ENCODE results near the gene EBI3.
"Not testable (repeated sequence)": the region's sequence is repeated elsewhere in the genome, so short reads cannot be mapped to it uniquely, and the experiment has no call there.

Gene EBI3

GRCh38 chr19:4234142-4234861, 5.0 kb downstream of the EBI3 start:
- DNase-seq (ENCODE audit: low read depth): no peak

GRCh38 chr19:4234862-4235201, 5.5 kb downstream of the EBI3 start:
- no peak for DNase-seq (ENCODE audit: low read depth)

DNA sequence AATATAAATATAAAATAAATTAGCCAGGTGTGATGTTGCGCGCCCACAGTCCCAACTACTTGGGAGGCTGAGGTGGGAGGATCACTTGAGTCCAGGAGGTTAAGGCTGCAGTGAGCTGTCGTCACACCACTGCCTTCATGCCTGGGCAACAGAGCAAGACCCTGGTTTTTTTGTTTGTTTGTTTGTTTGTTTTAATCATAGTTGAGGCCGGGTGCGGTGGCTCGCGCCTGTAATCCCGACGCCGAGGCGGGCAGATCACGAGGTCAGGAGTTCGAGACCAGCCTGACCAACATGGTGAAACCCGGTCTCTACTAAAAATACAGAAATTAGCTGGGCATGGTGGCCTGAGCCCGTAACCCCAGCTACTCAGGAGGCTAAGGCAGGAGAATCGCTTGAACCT, 8.2 kb downstream of the EBI3 start:
- DNase-seq (ENCODE audit: low read depth): not testable (repeated sequence)

DNA sequence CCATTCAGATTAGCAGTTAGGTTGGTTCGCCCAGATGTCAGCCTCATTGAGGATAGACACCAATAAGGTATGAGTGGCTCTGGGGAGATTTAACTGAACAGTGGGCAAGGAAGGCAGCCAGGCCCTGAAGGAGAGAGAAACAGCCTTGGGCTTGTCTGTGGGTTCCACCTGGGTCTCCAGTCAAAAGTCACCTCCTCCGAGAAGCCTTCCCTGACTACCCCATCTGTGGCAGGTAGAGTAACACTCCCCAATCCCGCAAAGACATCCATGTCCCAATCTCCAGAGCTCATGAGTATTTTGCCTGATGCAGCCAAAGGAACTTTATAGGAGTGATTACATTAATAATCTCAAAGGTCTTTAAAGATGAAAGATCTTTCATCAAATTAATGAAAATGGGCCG, 9.5 kb downstream of the EBI3 start:
- DNase-seq (ENCODE audit: low read depth): no peak

- DNase-seq (ENCODE audit: low read depth): no peak
Measured at GRCh38 chr19:4241824-4242430, 12.6 kb downstream of the EBI3 start.

GRCh38 chr19:4245938-4246337, 16.6 kb downstream of the EBI3 start:
- not testable (repeated sequence) for DNase-seq (ENCODE audit: low read depth)

GRCh38 chr19:4246767-4247593, 17.7 kb downstream of the EBI3 start, which contains the start of gene YJU2:
Gene YJU2 (plus strand): TSS chr19:4247080. CDS start chr19:4247147, 67 bp downstream.
- peak; percentile 96 for DNase-seq (ENCODE audit: low read depth)

DNA sequence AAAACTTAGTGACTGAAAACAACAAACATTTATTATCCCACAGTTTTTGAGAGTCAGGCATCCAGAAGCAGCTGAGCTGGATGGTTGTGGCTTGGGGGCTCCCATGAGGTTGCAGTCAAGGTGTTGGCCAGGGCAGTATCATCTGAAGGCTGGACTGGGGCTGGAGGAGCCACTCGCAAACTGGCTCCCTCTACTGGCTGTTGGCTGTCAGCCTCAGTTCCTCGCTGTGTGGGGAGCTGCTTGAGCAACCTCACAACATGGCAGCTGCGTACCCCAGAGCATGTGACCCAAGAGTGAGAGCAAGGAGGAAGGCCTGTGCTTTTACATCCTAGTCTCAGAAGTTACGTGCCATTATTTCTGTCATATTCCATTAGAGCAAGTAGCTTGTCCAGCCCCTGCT, 27.2 kb downstream of the EBI3 start:
- DNase-seq (ENCODE audit: low read depth): no peak

DNA sequence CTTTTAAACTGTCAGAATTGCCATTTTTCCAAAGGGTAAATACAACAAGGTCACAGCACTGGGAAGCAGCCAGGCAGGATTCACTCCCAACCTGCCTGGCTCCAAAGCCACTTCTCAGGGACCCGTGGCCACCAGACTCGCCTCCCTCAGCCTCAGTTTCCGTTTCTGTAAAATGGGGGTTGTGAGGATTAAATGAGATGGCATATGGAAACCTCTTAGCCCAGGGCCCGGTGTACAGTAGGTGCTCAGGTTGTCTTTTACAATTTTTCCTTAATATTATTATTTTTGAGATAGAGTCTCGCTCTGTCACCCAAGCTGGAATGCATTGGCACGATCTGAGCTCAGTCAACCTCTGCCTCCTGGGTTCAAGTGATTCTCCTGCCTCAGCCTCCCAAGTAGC, 27.7 kb downstream of the EBI3 start:
- DNase-seq (ENCODE audit: low read depth): no peak

DNA sequence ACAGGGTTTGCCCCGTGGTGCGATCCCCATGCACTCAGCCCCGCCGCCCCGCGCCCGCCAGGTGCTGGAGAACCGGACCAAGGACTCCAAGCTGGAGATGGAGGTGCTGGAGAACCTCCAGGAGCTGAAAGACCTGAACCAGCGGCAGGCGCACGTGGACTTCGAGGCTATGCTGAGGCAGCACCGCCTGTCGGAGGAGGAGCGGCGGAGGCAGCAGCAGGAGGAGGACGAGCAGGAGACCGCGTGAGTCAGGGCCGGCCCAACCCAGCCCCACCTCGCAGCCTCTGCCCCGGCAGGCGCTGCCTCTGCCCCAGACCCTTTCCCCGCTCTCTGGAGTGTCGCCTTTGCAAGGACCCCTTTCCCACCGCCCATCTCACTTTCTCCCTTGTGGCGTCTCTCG, 28.9 kb downstream of the EBI3 start:
- DNase-seq (ENCODE audit: low read depth): no peak

GRCh38 chr19:4260613-4261191, 31.4 kb downstream of the EBI3 start:
- no peak for DNase-seq (ENCODE audit: low read depth)

DNA sequence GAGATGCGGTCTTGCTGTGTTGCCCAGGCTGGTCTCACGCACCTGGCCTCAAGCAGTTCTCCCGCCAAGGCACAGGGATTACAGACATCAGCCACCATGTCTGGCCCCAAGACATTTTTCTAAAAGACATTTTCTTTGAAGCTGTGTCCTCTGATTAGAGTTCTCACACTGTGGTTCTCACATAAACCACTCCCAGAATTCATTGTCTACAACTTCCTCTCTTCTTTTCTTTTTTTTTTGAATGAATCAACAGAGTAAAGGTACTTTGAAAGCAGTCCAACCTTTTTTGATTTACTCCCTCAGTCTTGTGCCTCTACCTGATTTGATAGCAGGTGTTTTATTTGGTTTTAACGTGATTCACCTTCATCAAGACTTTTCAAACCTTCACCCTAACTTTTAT, 35.5 kb downstream of the EBI3 start:
- DNase-seq (ENCODE audit: low read depth): no peak

GRCh38 chr19:4266253-4267000, 37.1 kb downstream of the EBI3 start:
- no peak for DNase-seq (ENCODE audit: low read depth)

- DNase-seq (ENCODE audit: low read depth): peak; percentile 48
Measured at GRCh38 chr19:4267101-4267900, 38.0 kb downstream of the EBI3 start.

DNA sequence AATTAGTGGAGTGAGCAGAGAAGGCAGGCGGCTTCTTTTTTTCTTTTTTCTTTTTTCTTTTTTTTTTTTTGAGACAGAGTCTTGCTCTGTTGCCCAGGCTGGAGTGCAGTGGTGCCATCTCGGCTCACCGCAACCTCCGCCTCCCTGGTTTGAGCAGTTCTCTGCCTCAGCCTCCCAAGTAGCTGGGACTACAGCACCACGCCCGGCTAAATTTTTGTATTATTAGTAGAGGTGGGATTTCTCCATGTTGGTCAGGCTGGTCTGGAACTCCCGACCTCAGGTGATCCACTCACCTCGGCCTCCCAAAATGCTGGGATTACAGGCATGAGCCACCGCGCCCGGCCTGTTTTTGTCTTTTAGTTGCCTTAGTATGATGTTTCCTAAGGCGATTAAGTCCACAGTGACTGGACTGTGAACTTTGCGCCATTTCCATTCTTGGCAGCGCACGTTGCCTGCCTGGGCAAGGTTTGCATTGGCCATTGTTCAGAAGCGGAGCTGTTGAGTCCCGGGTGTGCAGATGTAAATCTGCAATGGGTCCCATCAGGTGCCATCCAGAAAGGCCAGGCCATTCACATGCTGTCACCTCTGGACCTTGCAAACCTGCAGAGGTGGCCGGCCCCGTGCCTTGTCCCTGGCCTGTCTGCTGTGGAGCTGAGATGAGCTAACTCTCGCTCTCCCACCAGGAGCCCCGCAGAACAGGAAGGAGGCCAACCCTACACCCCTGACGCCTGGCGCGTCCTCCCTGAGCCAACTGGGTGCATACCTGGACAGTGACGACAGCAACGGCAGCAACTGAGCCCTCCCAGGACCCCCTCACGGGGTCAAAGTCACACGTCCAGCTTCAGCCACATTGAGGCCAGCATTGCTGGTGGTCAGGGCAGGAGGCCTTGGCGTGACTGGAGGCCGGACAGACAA, 38.8 kb downstream of the EBI3 start:
- no peak for DNase-seq (ENCODE audit: low read depth)

DNA sequence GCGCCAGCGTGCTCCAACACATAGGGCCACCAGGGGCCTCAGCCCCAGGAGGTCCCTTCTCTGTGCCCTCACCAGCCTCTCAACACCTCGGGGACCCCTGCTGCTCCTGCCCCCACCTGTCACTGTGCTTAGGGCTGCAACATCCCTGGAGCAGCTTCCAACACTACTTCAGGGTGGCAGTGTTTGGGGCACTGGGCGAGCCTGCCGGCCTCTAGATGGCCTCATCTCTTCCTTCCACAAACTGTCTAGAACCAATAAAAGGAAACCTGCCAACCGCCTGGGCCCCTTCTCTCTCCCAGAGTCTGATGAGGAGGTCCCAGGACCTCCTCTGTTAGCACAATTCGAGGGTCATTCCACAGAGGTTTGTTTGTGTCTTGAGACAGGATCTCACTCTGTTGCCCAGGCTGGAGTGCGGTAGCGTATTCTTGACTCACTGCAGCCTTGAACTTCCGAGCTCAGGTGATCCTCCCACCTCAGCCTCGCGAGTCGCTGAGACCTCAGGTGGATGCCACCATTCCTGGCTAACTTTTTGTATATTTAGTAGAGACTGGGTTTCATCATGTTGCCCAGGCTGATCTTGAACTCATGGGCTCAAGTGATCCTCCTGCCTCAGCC, 39.6 kb downstream of the EBI3 start:
- DNase-seq (ENCODE audit: low read depth): no peak

- DNase-seq (ENCODE audit: low read depth): no peak
Measured at GRCh38 chr19:4272894-4273293, 43.6 kb downstream of the EBI3 start.

GRCh38 chr19:4274321-4274686, 45.0 kb downstream of the EBI3 start:
- not testable (repeated sequence) for DNase-seq (ENCODE audit: low read depth)

- DNase-seq (ENCODE audit: low read depth): no peak
Measured at GRCh38 chr19:4277191-4277696, 47.9 kb downstream of the EBI3 start.

Data from stimulated activated CD8-positive, alpha-beta memory T cell treated with anti-CD3 and anti-CD28 coated beads, Interleukin-4, amount 100 ng/mL, for 24 hours (primary cell).